ENCODE measurements around the gene MAPKAPK3. TPM values are rescaled to one million over a fixed set of nuclear protein-coding genes. Genes with fewer than 3 reads are reported as not detected.
"Not testable (repeated sequence)": the region's sequence is repeated elsewhere in the genome, so short reads cannot be mapped to it uniquely, and the experiment has no call there.

Gene MAPKAPK3
- total RNA-seq, 1 experiment from 2014 or later, result 88.2 TPM

DNA sequence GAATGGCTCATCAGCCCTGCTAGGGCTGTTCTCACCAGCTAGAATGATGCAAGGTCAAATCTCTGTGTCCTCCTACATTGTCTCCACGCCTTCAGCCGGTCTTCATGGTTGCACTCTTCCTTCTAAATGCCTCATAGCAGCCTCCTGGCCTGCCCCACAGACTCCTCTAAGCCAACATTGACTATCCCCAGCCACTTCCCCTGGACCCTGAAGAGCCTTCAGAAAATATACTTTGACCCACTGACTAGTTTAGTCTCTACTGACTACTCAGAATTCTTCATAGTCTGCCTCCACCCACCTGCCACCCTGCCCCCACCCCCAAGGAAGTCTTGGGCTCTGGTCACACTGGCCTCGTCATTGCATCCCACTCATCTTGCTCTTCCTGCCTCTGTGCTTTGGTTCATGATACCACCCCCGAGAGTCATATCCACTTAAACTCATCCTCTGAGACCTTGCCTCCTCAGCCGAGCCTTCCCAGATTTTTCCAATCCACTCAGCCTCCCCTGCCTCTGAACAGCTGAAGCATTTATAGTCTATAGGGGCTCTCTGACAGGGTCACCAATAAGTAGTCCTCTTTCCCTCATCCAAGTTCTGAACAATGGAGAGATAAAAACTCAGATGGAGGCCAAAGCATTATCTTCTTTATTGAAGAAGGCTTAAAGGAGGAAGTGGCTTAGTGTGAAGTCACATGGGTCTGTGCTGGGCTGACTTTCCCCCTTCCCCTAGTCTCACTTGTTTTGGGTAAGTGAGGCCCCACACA lies 48.3 kb downstream of the MAPKAPK3 start:
- Histone ChIP-seq H3K27ac (no peak overlapping the region), H3K36me3 (ENCODE audit: low read depth) (no peaks in the 10 kb centered on the region), H3K79me2 (ENCODE audit: low read depth) (no peaks in the 10 kb centered on the region), H2AFZ (no peak overlapping the region), H3K9me2 (ENCODE audit: insufficient read depth) (no peaks in the 10 kb centered on the region), H3K4me1 (replicated peaks; ENCODE audit: insufficient read depth) (peaks cover 7% of the 10 kb centered on the region), H4K20me1 (ENCODE audit: insufficient read depth) (no peaks in the 10 kb centered on the region), H3F3A (ENCODE audit: insufficient read depth, low read depth) (no peaks in the 10 kb centered on the region), H3K4me2 (no peak overlapping the region), H3K9me3 (ENCODE audit: insufficient read depth, low read depth) (no peaks in the 10 kb centered on the region), H3K4me3 (no peak overlapping the region), H3K27me3 (ENCODE audit: insufficient read depth, low read depth) (no peaks in the 10 kb centered on the region)
- no peak for DNase-seq
- ChIA-PET POLR2A (ENCODE audit: unreplicated experiment) (no interaction called here), CTCF (no interaction called here)
- intact Hi-C loops (cut with micrococcal nuclease; ENCODE audit: unreplicated experiment), result no loop called here
- TF ChIP-seq, protein P1, sequence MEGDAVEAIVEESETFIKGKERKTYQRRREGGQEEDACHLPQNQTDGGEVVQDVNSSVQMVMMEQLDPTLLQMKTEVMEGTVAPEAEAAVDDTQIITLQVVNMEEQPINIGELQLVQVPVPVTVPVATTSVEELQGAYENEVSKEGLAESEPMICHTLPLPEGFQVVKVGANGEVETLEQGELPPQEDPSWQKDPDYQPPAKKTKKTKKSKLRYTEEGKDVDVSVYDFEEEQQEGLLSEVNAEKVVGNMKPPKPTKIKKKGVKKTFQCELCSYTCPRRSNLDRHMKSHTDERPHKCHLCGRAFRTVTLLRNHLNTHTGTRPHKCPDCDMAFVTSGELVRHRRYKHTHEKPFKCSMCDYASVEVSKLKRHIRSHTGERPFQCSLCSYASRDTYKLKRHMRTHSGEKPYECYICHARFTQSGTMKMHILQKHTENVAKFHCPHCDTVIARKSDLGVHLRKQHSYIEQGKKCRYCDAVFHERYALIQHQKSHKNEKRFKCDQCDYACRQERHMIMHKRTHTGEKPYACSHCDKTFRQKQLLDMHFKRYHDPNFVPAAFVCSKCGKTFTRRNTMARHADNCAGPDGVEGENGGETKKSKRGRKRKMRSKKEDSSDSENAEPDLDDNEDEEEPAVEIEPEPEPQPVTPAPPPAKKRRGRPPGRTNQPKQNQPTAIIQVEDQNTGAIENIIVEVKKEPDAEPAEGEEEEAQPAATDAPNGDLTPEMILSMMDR (conservative IDR thresholded peaks at IDR 0.05), result no peak
- TF ChIP-seq EZH2 (IDR thresholded peaks at IDR 0.05; ENCODE audit: low read depth), result no peak
- no TSS peak for BruUV-seq (replicated peaks)

DNA sequence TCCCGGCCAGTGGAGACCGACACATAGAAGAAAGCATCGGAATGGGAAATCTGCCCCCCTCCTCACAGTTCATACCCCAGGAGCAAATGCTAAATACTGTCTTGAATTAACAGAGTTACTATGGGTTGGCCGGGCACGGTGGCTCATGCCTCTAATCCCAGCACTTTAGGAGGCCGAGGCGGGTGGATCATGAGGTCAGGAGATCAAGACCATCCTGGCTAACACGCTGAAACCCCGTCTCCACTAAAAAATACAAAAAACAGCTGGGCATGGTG lies 48.8 kb downstream of the MAPKAPK3 start:
- DNase-seq; H3F3A ChIP-seq (ENCODE audit: insufficient read depth, low read depth); intact Hi-C loops (cut with micrococcal nuclease; ENCODE audit: unreplicated experiment); H3K36me3 ChIP-seq (ENCODE audit: low read depth); H4K20me1 ChIP-seq (ENCODE audit: insufficient read depth); H3K9me3 ChIP-seq (ENCODE audit: insufficient read depth, low read depth); H3K27ac ChIP-seq; POLR2A ChIA-PET (ENCODE audit: unreplicated experiment); H3K4me3 ChIP-seq; H3K4me1 ChIP-seq (replicated peaks; ENCODE audit: insufficient read depth); H2AFZ ChIP-seq; CTCF ChIA-PET; BruUV-seq (replicated peaks); H3K9me2 ChIP-seq (ENCODE audit: insufficient read depth); H3K79me2 ChIP-seq (ENCODE audit: low read depth); H3K27me3 ChIP-seq (ENCODE audit: insufficient read depth, low read depth); H3K4me2 ChIP-seq: not testable (repeated sequence)

DNA sequence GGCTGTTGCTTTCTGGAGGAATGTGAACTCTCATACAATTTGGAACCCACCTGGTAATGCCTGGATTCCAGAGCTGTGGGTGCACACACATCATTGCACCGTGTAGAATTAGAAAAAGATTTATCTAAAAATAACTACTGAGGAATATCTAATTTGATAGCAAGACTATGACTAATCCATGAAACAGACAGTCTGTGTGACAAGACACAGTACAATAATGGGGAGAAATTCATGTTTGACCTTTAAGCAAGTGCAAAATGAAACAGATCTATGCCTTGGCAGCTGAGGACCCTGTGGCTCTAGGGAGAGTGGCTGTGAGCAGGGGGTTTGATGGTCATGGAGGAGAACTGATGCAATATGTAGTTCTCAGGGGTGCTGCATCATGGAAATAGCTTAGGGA lies 49.9 kb downstream of the MAPKAPK3 start:
- Histone ChIP-seq H3K9me2 (ENCODE audit: insufficient read depth) (no peaks in the 10 kb centered on the region), H3K4me1 (replicated peaks; ENCODE audit: insufficient read depth) (peaks cover 19% of the 10 kb centered on the region), H3K9me3 (ENCODE audit: insufficient read depth, low read depth) (no peaks in the 10 kb centered on the region), H3F3A (ENCODE audit: insufficient read depth, low read depth) (peaks cover 13% of the 10 kb centered on the region; the same call in 1 of the 2 replicates), H3K4me2 (no peak overlapping the region), H3K36me3 (ENCODE audit: low read depth) (no peaks in the 10 kb centered on the region), H4K20me1 (ENCODE audit: insufficient read depth) (no peaks in the 10 kb centered on the region), H3K27me3 (ENCODE audit: insufficient read depth, low read depth) (no peaks in the 10 kb centered on the region), H3K27ac (no peak overlapping the region), H2AFZ (no peak overlapping the region), H3K79me2 (ENCODE audit: low read depth) (no peaks in the 10 kb centered on the region), H3K4me3 (no peak overlapping the region)
- intact Hi-C loops (cut with micrococcal nuclease; ENCODE audit: unreplicated experiment), result no loop called here
- no peak for DNase-seq
- CTCF ChIA-PET, result no interaction called here
- TF ChIP-seq EZH2 (IDR thresholded peaks at IDR 0.05; ENCODE audit: low read depth), result no peak
- TF ChIP-seq, protein P1 (conservative IDR thresholded peaks at IDR 0.05), result no peak
- BruUV-seq (replicated peaks), result no TSS peak
- POLR2A ChIA-PET (ENCODE audit: unreplicated experiment), result no interaction called here

DNA sequence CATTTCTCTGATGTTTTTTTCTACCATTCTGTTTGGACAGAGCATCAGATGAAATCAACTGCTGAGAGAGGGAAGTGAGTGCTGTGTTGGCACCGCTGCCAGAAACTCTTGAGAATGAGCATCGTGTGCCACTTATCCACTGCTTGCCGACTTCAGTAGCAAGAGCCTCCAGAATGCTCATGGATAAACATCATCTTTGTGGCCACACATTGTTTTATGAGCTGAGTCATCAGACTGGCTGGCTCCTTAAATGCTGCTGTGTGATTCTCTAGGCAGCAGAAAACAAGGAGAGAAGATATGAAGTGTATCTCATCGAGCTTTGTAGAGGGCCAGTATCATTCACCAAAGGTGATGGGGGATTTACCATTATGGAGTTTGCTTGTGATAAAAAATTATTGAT lies 54.4 kb downstream of the MAPKAPK3 start:
- no peaks in the 10 kb centered on the region for H3K27me3 ChIP-seq (ENCODE audit: insufficient read depth, low read depth)
- no peaks in the 10 kb centered on the region for H3K9me2 ChIP-seq (ENCODE audit: insufficient read depth)
- POLR2A ChIA-PET (ENCODE audit: unreplicated experiment), result interaction anchor here (0.6 kb wide), 1 partner anchor 136 kb away, joined by 15 read pairs; no protein-coding TSS in a partner anchor
- H3K4me3 ChIP-seq, result no peak overlapping the region
- H3K9me3 ChIP-seq (ENCODE audit: insufficient read depth, low read depth), result no peaks in the 10 kb centered on the region
- intact Hi-C loops (cut with micrococcal nuclease; ENCODE audit: unreplicated experiment), result loop anchor here (2.0 kb wide), 1 partner anchor 45 kb away; no protein-coding TSS in a partner anchor
- CTCF ChIA-PET, result no interaction called here
- H3K27ac ChIP-seq, result no peak overlapping the region
- no peak for TF ChIP-seq EZH2 (IDR thresholded peaks at IDR 0.05; ENCODE audit: low read depth)
- TF ChIP-seq, protein P1 (conservative IDR thresholded peaks at IDR 0.05), result no peak
- peaks cover 9% of the 10 kb centered on the region; the same call in 1 of the 2 replicates for H3K79me2 ChIP-seq (ENCODE audit: low read depth)
- peaks cover 17% of the 10 kb centered on the region for H3K4me1 ChIP-seq (replicated peaks; ENCODE audit: insufficient read depth)
- no TSS peak for BruUV-seq (replicated peaks)
- DNase-seq, result peak; percentile 29 to 83
- H3K36me3 ChIP-seq (ENCODE audit: low read depth), result no peaks in the 10 kb centered on the region
- peak overlapping the region; percentile 36 for H3K4me2 ChIP-seq
- peaks cover 20% of the 10 kb centered on the region; the same call in 1 of the 2 replicates for H3F3A ChIP-seq (ENCODE audit: insufficient read depth, low read depth)
- H2AFZ ChIP-seq, result no peak overlapping the region
- H4K20me1 ChIP-seq (ENCODE audit: insufficient read depth), result no peaks in the 10 kb centered on the region
